GM10266 (cell line): Measurements from ENCODE around the gene NRXN3.

Experiments
- DNase-seq: peaks from one replicate; pipeline ENCODE4 v3.0.0; 2012; ENCODE audit errors: extremely low spot score
- TF ChIP-seq, protein P1 (sequence below): IDR thresholded peaks from 2 replicates; pipeline ENCODE4 v1.5.1; 2012; ENCODE audit warnings: mild to moderate bottlenecking, low read depth; ENCODE audit not compliant: control insufficient read depth, insufficient read depth; ENCODE audit errors: missing control alignments

NRXN3 gene

DNA sequence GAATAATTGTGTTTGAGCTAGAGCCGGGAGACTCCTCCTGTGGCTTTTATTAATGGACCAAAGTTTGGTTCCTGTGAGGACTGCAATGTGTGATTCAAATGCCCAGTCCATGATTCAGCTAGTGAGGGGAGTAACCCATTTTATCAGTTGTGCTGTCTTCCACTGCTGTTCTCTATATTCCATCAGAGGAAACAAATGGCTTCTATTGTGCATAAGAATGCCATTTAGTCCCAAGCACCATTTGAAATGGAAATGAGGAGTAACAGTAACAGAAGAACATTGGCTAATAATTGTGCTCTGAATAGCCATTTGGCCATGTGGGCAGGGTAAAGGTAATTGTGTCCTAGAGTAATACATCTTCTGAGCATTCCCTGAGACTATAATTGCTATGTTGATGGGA lies 1398.4 kb downstream of the NRXN3 start:
- DNase-seq: no peak
- TF ChIP-seq, protein P1, sequence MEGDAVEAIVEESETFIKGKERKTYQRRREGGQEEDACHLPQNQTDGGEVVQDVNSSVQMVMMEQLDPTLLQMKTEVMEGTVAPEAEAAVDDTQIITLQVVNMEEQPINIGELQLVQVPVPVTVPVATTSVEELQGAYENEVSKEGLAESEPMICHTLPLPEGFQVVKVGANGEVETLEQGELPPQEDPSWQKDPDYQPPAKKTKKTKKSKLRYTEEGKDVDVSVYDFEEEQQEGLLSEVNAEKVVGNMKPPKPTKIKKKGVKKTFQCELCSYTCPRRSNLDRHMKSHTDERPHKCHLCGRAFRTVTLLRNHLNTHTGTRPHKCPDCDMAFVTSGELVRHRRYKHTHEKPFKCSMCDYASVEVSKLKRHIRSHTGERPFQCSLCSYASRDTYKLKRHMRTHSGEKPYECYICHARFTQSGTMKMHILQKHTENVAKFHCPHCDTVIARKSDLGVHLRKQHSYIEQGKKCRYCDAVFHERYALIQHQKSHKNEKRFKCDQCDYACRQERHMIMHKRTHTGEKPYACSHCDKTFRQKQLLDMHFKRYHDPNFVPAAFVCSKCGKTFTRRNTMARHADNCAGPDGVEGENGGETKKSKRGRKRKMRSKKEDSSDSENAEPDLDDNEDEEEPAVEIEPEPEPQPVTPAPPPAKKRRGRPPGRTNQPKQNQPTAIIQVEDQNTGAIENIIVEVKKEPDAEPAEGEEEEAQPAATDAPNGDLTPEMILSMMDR: no peak

DNA sequence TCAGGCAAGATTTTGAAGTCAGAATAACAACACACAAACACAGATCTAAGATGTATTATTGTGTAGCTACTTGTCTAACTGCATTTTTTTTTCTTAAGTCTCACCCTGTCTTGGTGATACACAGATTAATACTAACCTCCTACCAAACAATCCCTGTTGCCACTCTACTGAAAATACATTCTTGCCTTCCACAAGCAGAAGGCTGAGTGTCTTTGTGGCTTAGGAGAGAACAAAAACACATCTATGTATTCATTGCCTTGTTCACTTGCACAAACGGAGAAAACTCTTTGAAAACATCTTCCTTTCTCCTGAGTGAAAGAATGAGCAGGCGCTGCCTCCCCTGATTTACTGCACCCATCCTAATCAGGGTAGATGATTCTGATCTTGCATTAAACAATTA lies 1398.9 kb downstream of the NRXN3 start:
- DNase-seq: no peak
- TF ChIP-seq, protein P1: no peak

DNA sequence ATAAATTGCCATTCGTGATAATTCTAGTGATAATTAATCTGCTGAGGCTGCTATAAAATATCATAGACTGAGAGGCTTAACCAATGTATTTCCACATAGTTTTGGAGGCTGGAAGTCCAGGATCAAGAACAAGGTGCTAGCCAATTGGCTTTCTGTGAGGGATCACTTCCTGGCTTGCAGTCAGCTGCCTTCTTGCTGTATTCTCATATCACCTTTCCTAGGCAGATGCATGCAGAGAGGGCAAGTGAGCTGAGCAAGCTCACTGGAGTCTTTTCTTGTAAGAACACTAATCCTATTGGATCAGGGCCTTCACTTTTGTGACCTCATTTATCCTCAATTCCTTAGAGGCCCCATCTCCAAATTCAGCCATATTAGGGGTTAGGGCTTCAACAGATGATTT lies 1400.5 kb downstream of the NRXN3 start:
- DNase-seq: no peak
- TF ChIP-seq, protein P1: no peak

DNA sequence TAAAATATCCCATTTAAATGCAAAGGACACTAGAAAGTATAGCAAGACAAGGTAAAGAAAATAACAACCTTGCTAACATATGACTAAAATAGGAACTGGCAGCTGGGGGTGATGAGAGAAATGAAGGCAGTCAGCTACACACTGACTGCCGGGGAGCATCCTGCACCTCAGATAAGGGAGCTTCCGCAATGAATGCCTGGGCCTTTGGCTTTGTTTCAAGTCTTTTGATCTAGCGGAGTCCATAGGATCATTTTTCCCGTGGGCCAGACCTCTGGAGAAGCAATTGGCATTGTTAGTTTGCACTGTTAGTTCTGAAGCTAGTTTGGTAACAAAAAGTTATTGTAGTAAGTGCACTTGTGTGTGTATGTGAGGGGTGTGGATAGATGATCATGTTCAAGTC lies 1401.2 kb downstream of the NRXN3 start:
- TF ChIP-seq, protein P1: no peak
- no peak for DNase-seq

GRCh38 chr14:79573486-79573885 lies 1403.3 kb downstream of the NRXN3 start:
- DNase-seq: no peak
- TF ChIP-seq, protein P1: no peak

- TF ChIP-seq, protein P1: no peak
These were observed 1404.9 kb downstream of the NRXN3 start for GRCh38 chr14:79575032-79575431.

GRCh38 chr14:79576424-79576823 lies 1406.3 kb downstream of the NRXN3 start:
- TF ChIP-seq, protein P1: no peak

More at GRCh38 chr14:79575032-79575431, 1404.9 kb downstream of the NRXN3 start:
- DNase-seq: no peak

More at GRCh38 chr14:79576424-79576823, 1406.3 kb downstream of the NRXN3 start:
- no peak for DNase-seq
